ENCODE data around the gene GDF15.
"Not testable (repeated sequence)": the region's sequence is repeated elsewhere in the genome, so short reads cannot be mapped to it uniquely, and the experiment has no call there.

GDF15 gene

GRCh38 chr19:18385675-18386542, at the start of gene GDF15:
Gene GDF15 (plus strand): TSS chr19:18386158. CDS start chr19:18386190, 32 bp downstream.
- DNase-seq, result peak in 1 of 2 experiments; percentile 18

GRCh38 chr19:18338541-18338940, 47.4 kb upstream of the GDF15 start:
- DNase-seq, result no peak

- no peak for DNase-seq
Observed at GRCh38 chr19:18339723-18340122, 46.2 kb upstream of the GDF15 start.

GRCh38 chr19:18340190-18340989, 45.6 kb upstream of the GDF15 start, which contains the start of gene PGPEP1:
Gene PGPEP1 (plus strand): TSS chr19:18340598. CDS start chr19:18340682, 84 bp downstream.
- peak in 1 of 2 experiments; percentile 64 for DNase-seq

- DNase-seq, result peak in 1 of 2 experiments; percentile 26
Observed at GRCh38 chr19:18340990-18341868, 44.7 kb upstream of the GDF15 start.

GRCh38 chr19:18342090-18342632, 43.8 kb upstream of the GDF15 start:
- no peak for DNase-seq

GRCh38 chr19:18344582-18344950, 41.4 kb upstream of the GDF15 start:
- DNase-seq, result no peak

GRCh38 chr19:18345296-18345695, 40.7 kb upstream of the GDF15 start:
- no peak for DNase-seq

- no peak for DNase-seq
Observed at GRCh38 chr19:18346091-18346490, 39.9 kb upstream of the GDF15 start.

- DNase-seq, result no peak
Observed at GRCh38 chr19:18348171-18348570, 37.8 kb upstream of the GDF15 start.

- not testable (repeated sequence) for DNase-seq
Observed at GRCh38 chr19:18348818-18349339, 37.1 kb upstream of the GDF15 start.

GRCh38 chr19:18349524-18350128, 36.3 kb upstream of the GDF15 start:
- peak in 1 of 2 experiments; percentile 17 for DNase-seq

GRCh38 chr19:18350490-18350889, 35.5 kb upstream of the GDF15 start:
- no peak for DNase-seq

- no peak for DNase-seq
Observed at GRCh38 chr19:18351544-18351943, 34.4 kb upstream of the GDF15 start.

- DNase-seq, result no peak
Observed at GRCh38 chr19:18353378-18354005, 32.5 kb upstream of the GDF15 start.

GRCh38 chr19:18354743-18355142, 31.2 kb upstream of the GDF15 start:
- DNase-seq, result not testable (repeated sequence)

GRCh38 chr19:18357041-18357440, 28.9 kb upstream of the GDF15 start:
- no peak for DNase-seq

GRCh38 chr19:18361646-18362045, 24.3 kb upstream of the GDF15 start:
- DNase-seq, result no peak

GRCh38 chr19:18362934-18363542, 22.9 kb upstream of the GDF15 start:
- DNase-seq, result no peak

GRCh38 chr19:18363787-18364186, 22.2 kb upstream of the GDF15 start:
- no peak for DNase-seq

Data from NCI-H526 (cell line).